HCT116 (cell line): Measurements from ENCODE around the gene TEF. TPM values are rescaled to one million over a fixed set of nuclear protein-coding genes. Genes with fewer than 3 reads are reported as not detected.

Experiments used
- CBX3 ChIP-seq: IDR thresholded peaks from 2 replicates; pipeline ENCODE4 v1.6.1; 2012; ENCODE audit warnings: low read depth
- CEBPB ChIP-seq: IDR thresholded peaks from 2 replicates; pipeline ENCODE4 v1.6.1; 2012; ENCODE audit warnings: low read depth
- CTCF ChIP-seq, 3 experiments: fragments of 200-600 bp in 1 of 3; sonication (generic) in 1 of 3; IDR thresholded peaks in 2 of 3; conservative IDR thresholded peaks in 1 of 3; 2 replicates each; pipeline ENCODE4 v1.5.1; 2012 to 2017; ENCODE audit warnings: low read depth in 2 of 3, low read length in 2 of 3, antibody characterized with exemption in 1 of 3, borderline replicate concordance in 1 of 3, control low read depth in 1 of 3, mild to moderate bottlenecking in 1 of 3, mixed read lengths in 1 of 3, mixed run types in 1 of 3, moderate library complexity in 1 of 3; ENCODE audit not compliant: insufficient read depth in 1 of 3
- EGR1 ChIP-seq: IDR thresholded peaks from 2 replicates; pipeline ENCODE4 v1.6.1; 2012; ENCODE audit warnings: low read depth
- ELF1 ChIP-seq: IDR thresholded peaks from 2 replicates; pipeline ENCODE4 v1.6.1; 2012; ENCODE audit warnings: low read depth, borderline replicate concordance
- FOSL1 ChIP-seq: IDR thresholded peaks from 2 replicates; pipeline ENCODE4 v1.6.1; 2012; ENCODE audit warnings: low read depth
- SP1 ChIP-seq: IDR thresholded peaks from 2 replicates; pipeline ENCODE4 v1.6.1; 2012; ENCODE audit warnings: low read depth
- ZNF274 ChIP-seq: fragments of 200-500 bp; sonication (Bioruptor generic); IDR thresholded peaks from 2 replicates; pipeline ENCODE4 v1.6.1; 2014; ENCODE audit warnings: mild to moderate bottlenecking, low read depth, low read length, inconsistent platforms
- total RNA-seq: library from RNA; stranded (reverse); gene quantifications from one replicate; pipeline ENCODE4 v1.2.1, GENCODE V29; 2021; ENCODE audit not compliant: unreplicated experiment
- TF ChIP-seq, protein P1 (sequence below): IDR thresholded peaks from 2 replicates; pipeline ENCODE4 v1.6.1; 2012; ENCODE audit warnings: low read depth
- TF ChIP-seq, protein P2 (sequence below): IDR thresholded peaks from 2 replicates; pipeline ENCODE4 v1.6.1; 2012

The TEF gene
- total RNA-seq, 1 experiment from 2014 or later: 16.5 TPM

DNA sequence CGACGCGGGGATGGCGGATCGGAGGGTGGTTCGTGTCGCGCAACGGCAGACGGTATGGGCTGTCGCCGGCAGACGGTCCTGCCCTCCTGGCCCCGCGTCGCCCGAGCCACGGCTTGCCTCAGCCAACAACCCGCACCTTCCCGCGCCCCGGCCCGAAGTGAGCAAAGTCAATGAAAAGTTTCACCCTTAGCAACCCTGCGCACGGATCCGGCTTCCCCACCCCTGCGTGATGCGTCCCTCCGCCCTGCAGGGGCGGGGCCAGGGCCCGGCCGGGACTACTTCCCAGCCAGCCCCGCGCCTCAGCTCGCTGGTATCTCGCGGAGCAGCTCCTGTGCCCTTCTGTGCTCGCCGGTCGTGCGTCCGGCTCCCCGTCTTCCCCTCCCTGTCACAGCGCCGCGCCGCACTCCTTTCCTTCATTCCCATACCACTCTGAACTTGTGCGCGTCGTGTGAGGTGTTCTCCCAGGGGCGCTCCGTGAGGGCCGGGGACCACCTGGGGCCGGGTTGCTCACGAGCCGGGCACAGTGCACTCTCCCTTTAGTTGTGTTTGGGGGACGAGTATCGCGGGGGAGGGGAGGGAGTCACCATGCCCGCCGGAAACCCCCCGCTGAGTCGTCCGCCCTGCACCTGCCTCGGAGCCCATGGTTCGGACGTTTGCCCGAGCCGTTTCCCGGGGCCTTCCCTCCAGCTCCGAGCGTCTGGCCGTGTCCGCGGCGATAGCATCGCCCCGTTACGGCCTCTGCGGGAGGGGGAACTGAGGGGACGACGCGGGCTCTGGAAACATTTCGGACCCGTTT, 65.1 kb downstream of the TEF start, which contains the start of gene TOB2 (continued):
- TF ChIP-seq CTCF (IDR thresholded peaks at IDR 0.05 in 2 of 3, conservative IDR thresholded peaks at IDR 0.05 in 1 of 3; ENCODE audit: borderline replicate concordance in 1 of 3, insufficient read depth in 1 of 3, low read depth in 2 of 3, low read length in 2 of 3) (no peak), CBX3 (no peak), SP1 (no peak), CEBPB (no peak), EGR1 (no peak), ELF1 (no peak), ZNF274 (no peak), FOSL1 (no peak)
- TF ChIP-seq, protein P1, sequence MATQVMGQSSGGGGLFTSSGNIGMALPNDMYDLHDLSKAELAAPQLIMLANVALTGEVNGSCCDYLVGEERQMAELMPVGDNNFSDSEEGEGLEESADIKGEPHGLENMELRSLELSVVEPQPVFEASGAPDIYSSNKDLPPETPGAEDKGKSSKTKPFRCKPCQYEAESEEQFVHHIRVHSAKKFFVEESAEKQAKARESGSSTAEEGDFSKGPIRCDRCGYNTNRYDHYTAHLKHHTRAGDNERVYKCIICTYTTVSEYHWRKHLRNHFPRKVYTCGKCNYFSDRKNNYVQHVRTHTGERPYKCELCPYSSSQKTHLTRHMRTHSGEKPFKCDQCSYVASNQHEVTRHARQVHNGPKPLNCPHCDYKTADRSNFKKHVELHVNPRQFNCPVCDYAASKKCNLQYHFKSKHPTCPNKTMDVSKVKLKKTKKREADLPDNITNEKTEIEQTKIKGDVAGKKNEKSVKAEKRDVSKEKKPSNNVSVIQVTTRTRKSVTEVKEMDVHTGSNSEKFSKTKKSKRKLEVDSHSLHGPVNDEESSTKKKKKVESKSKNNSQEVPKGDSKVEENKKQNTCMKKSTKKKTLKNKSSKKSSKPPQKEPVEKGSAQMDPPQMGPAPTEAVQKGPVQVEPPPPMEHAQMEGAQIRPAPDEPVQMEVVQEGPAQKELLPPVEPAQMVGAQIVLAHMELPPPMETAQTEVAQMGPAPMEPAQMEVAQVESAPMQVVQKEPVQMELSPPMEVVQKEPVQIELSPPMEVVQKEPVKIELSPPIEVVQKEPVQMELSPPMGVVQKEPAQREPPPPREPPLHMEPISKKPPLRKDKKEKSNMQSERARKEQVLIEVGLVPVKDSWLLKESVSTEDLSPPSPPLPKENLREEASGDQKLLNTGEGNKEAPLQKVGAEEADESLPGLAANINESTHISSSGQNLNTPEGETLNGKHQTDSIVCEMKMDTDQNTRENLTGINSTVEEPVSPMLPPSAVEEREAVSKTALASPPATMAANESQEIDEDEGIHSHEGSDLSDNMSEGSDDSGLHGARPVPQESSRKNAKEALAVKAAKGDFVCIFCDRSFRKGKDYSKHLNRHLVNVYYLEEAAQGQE: no peak
- TF ChIP-seq, protein P2, sequence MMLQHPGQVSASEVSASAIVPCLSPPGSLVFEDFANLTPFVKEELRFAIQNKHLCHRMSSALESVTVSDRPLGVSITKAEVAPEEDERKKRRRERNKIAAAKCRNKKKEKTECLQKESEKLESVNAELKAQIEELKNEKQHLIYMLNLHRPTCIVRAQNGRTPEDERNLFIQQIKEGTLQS: no peak
